Keratinocyte (primary cell): ENCODE results near the gene AHCYL2.

Source experiments
- CTCF ChIP-seq, 3 experiments: IDR thresholded peaks in 1 of 3; conservative IDR thresholded peaks in 1 of 3; optimal IDR thresholded peaks in 1 of 3; 2 replicates in 2 of 3; 3 replicates in 1 of 3; pipeline versions ENCODE3 to v1.5.1; 2011; ENCODE audit warnings: low read length in 3 of 3, mild to moderate bottlenecking in 3 of 3, moderate library complexity in 2 of 3, control low read depth in 1 of 3, inconsistent platforms in 1 of 3; ENCODE audit not compliant: insufficient read depth in 2 of 3; ENCODE audit errors: extremely low read depth in 1 of 3
- EZH2 ChIP-seq: IDR thresholded peaks from one replicate; pipeline ENCODE4 v1.6.1; 2012; ENCODE audit warnings: inconsistent platforms, mild to moderate bottlenecking, low read length, moderate library complexity

GRCh38 chr7:129376778-129377700 lies 152.2 kb downstream of the AHCYL2 start:
- TF ChIP-seq CTCF (optimal IDR thresholded peaks at IDR 0.05 in 1 of 3, IDR thresholded peaks at IDR 0.05 in 1 of 3, conservative IDR thresholded peaks at IDR 0.05 in 1 of 3; ENCODE audit: extremely low read depth in 1 of 3, insufficient read depth in 2 of 3, low read length in 3 of 3) (no peak), EZH2 (no peak)
